Measurements from ENCODE around the gene RALBP1.

DNA sequence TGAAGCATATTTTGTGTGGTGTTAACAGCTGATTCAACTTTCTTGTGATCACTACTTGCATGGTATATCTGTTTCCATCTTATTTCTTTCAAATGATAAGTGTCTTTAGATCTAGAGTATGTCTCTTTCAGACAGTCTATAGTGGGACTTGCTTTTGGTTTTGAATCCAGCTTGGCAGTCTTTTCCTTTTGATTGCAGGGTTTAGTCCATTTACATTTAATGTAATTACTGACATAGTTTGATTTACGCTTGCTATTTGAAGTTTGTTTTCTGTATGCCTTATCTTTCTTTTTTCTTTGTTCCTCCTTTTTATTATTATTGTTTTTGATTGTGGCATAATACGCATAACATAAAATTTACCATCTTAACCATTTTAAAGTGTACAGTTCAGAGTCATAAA is 9.2 kb upstream of the RALBP1 start:
- TF ChIP-seq POLR2A (IDR thresholded peaks at IDR 0.05; ENCODE audit: borderline replicate concordance, extremely low read depth, insufficient read depth, insufficient read length) (no peak), EZH2 (IDR thresholded peaks at IDR 0.05) (no peak), POLR2AphosphoS5 (IDR thresholded peaks at IDR 0.05; ENCODE audit: low read depth, low read length) (no peak), YY1 (IDR thresholded peaks at IDR 0.05; ENCODE audit: extremely low read depth, insufficient replicate concordance, low read depth, low read length) (no peak), TCF7L2 (IDR thresholded peaks at IDR 0.05; ENCODE audit: borderline replicate concordance, extremely low read depth, insufficient read depth, insufficient read length) (no peak)
- TF ChIP-seq, protein P1, sequence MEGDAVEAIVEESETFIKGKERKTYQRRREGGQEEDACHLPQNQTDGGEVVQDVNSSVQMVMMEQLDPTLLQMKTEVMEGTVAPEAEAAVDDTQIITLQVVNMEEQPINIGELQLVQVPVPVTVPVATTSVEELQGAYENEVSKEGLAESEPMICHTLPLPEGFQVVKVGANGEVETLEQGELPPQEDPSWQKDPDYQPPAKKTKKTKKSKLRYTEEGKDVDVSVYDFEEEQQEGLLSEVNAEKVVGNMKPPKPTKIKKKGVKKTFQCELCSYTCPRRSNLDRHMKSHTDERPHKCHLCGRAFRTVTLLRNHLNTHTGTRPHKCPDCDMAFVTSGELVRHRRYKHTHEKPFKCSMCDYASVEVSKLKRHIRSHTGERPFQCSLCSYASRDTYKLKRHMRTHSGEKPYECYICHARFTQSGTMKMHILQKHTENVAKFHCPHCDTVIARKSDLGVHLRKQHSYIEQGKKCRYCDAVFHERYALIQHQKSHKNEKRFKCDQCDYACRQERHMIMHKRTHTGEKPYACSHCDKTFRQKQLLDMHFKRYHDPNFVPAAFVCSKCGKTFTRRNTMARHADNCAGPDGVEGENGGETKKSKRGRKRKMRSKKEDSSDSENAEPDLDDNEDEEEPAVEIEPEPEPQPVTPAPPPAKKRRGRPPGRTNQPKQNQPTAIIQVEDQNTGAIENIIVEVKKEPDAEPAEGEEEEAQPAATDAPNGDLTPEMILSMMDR (IDR thresholded peaks at IDR 0.05 in 2 of 3, conservative IDR thresholded peaks at IDR 0.05 in 1 of 3; ENCODE audit: borderline replicate concordance in 1 of 3, insufficient read depth in 1 of 3, low read depth in 2 of 3, low read length in 2 of 3) = no peak
- TF ChIP-seq, protein P2, sequence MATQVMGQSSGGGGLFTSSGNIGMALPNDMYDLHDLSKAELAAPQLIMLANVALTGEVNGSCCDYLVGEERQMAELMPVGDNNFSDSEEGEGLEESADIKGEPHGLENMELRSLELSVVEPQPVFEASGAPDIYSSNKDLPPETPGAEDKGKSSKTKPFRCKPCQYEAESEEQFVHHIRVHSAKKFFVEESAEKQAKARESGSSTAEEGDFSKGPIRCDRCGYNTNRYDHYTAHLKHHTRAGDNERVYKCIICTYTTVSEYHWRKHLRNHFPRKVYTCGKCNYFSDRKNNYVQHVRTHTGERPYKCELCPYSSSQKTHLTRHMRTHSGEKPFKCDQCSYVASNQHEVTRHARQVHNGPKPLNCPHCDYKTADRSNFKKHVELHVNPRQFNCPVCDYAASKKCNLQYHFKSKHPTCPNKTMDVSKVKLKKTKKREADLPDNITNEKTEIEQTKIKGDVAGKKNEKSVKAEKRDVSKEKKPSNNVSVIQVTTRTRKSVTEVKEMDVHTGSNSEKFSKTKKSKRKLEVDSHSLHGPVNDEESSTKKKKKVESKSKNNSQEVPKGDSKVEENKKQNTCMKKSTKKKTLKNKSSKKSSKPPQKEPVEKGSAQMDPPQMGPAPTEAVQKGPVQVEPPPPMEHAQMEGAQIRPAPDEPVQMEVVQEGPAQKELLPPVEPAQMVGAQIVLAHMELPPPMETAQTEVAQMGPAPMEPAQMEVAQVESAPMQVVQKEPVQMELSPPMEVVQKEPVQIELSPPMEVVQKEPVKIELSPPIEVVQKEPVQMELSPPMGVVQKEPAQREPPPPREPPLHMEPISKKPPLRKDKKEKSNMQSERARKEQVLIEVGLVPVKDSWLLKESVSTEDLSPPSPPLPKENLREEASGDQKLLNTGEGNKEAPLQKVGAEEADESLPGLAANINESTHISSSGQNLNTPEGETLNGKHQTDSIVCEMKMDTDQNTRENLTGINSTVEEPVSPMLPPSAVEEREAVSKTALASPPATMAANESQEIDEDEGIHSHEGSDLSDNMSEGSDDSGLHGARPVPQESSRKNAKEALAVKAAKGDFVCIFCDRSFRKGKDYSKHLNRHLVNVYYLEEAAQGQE (IDR thresholded peaks at IDR 0.05; ENCODE audit: low read depth) = no peak
- TF ChIP-seq, protein P3, sequence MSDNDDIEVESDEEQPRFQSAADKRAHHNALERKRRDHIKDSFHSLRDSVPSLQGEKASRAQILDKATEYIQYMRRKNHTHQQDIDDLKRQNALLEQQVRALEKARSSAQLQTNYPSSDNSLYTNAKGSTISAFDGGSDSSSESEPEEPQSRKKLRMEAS (IDR thresholded peaks at IDR 0.05) = no peak
